GM06990 (cell line): Measurements from ENCODE around the gene BAZ1B.
"Not testable (repeated sequence)": the region's sequence is repeated elsewhere in the genome, so short reads cannot be mapped to it uniquely, and the experiment has no call there.

ENCODE experiments used
- DNase-seq: peaks from one replicate; pipeline ENCODE4 v3.0.0-alpha.2; 2011; ENCODE audit not compliant: insufficient read length; ENCODE audit errors: extremely low read depth
- H3K27me3 ChIP-seq: replicated peaks from 2 replicates; pipeline ENCODE4 v1.6.0; 2011; ENCODE audit warnings: low read length; ENCODE audit not compliant: control insufficient read depth, insufficient read depth
- H3K36me3 ChIP-seq: 2 replicates; pipeline ENCODE4 v1.5.1; 2011; ENCODE audit warnings: low read length; ENCODE audit not compliant: control insufficient read depth, insufficient read depth
- H3K4me3 ChIP-seq: replicated peaks from 2 replicates; pipeline ENCODE4 v1.5.1; 2011; ENCODE audit warnings: low read depth, mild to moderate bottlenecking, control low read depth, low read length
- TF ChIP-seq, protein P1 (sequence below): IDR thresholded peaks from 2 replicates; pipeline ENCODE4 v1.5.1; 2011; ENCODE audit warnings: low read length, control low read depth, mild to moderate bottlenecking, inconsistent platforms; ENCODE audit not compliant: insufficient read depth, poor library complexity, severe bottlenecking

Gene BAZ1B

GRCh38 chr7:73537051-73537450, 15.0 kb upstream of the BAZ1B start:
- Histone ChIP-seq H3K36me3 (peaks cover 27% of the 10 kb centered on the region), H3K4me3 (no peak overlapping the region), H3K27me3 (no peaks in the 10 kb centered on the region)
- no peak for DNase-seq
- TF ChIP-seq, protein P1, sequence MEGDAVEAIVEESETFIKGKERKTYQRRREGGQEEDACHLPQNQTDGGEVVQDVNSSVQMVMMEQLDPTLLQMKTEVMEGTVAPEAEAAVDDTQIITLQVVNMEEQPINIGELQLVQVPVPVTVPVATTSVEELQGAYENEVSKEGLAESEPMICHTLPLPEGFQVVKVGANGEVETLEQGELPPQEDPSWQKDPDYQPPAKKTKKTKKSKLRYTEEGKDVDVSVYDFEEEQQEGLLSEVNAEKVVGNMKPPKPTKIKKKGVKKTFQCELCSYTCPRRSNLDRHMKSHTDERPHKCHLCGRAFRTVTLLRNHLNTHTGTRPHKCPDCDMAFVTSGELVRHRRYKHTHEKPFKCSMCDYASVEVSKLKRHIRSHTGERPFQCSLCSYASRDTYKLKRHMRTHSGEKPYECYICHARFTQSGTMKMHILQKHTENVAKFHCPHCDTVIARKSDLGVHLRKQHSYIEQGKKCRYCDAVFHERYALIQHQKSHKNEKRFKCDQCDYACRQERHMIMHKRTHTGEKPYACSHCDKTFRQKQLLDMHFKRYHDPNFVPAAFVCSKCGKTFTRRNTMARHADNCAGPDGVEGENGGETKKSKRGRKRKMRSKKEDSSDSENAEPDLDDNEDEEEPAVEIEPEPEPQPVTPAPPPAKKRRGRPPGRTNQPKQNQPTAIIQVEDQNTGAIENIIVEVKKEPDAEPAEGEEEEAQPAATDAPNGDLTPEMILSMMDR: no peak

- DNase-seq: no peak
- Histone ChIP-seq H3K4me3 (no peak overlapping the region), H3K27me3 (no peaks in the 10 kb centered on the region), H3K36me3 (peaks cover 22% of the 10 kb centered on the region)
- TF ChIP-seq, protein P1: no peak
Observed at GRCh38 chr7:73536479-73536878, 14.4 kb upstream of the BAZ1B start.

GRCh38 chr7:73535918-73536317, 13.8 kb upstream of the BAZ1B start:
- H3K27me3 ChIP-seq, H3K4me3 ChIP-seq, DNase-seq: not testable (repeated sequence)
- peaks cover 20% of the 10 kb centered on the region for H3K36me3 ChIP-seq

DNA sequence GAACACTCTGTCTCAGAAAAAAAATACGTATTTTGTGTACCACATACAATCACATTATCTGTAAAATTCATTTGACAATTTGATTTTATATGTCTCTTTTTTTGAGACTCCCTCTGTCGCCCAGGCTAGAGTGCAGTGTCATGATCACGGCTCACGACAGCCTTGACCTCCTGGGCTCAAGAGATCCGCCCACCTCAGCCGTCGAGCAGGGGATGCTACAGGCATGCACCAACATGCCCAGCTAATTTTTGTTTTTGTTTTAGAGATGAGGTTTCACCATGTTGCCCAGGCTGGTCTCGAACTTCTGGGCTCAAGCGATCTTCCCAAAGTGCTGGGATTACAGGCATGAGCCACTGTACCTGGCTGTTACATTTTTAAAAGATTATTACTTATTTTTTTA, 11.6 kb upstream of the BAZ1B start:
- Histone ChIP-seq H3K36me3 (peaks cover 13% of the 10 kb centered on the region), H3K27me3 (no peaks in the 10 kb centered on the region), H3K4me3 (no peak overlapping the region)
- DNase-seq: no peak
- TF ChIP-seq, protein P1: no peak

- no peaks in the 10 kb centered on the region for H3K27me3 ChIP-seq
- no peak overlapping the region for H3K4me3 ChIP-seq
- TF ChIP-seq, protein P1: no peak
- H3K36me3 ChIP-seq: peaks cover 8% of the 10 kb centered on the region
- no peak for DNase-seq
Observed at GRCh38 chr7:73532224-73532623, 10.1 kb upstream of the BAZ1B start.

GRCh38 chr7:73530800-73531199, 8.7 kb upstream of the BAZ1B start:
- H3K27me3 ChIP-seq: no peaks in the 10 kb centered on the region
- no peak overlapping the region for H3K4me3 ChIP-seq
- no peak for DNase-seq
- no peaks in the 10 kb centered on the region; the same call in 1 of the 2 replicates for H3K36me3 ChIP-seq
- TF ChIP-seq, protein P1: no peak
